RWPE2 (cell line): ENCODE results near the gene EP300.

Source experiments
- ATAC-seq: fragments of 200-7000 bp; cut with Tn5 transposase; 3 replicates; pipeline ENCODE4 v1.9.1; 2021; ENCODE audit warnings: low read depth
- DNase-seq: peaks from one replicate; pipeline ENCODE4 v3.0.0-alpha.2; 2020; ENCODE audit warnings: low spot score
- H3K27ac ChIP-seq: fragments of 450-650 bp; 2 replicates; pipeline ENCODE4 v1.5.1; 2017; ENCODE audit warnings: mild to moderate bottlenecking; ENCODE audit not compliant: poor library complexity, severe bottlenecking
- H3K27me3 ChIP-seq: fragments of 250-450 bp; sonication (Bioruptor Pico); 2 replicates; pipeline ENCODE4 v1.5.1; 2021; ENCODE audit warnings: mild to moderate bottlenecking, moderate library complexity; ENCODE audit not compliant: insufficient read depth, poor library complexity, severe bottlenecking
- H3K36me3 ChIP-seq: fragments of 250-450 bp; sonication (Bioruptor Pico); 2 replicates; pipeline ENCODE4 v1.5.1; 2020; ENCODE audit warnings: low read depth, mild to moderate bottlenecking, moderate library complexity
- H3K4me1 ChIP-seq: fragments of 250-450 bp; sonication (Bioruptor Pico); 2 replicates; pipeline ENCODE4 v1.5.1; 2021; ENCODE audit warnings: mild to moderate bottlenecking, moderate library complexity; ENCODE audit not compliant: insufficient read depth, poor library complexity, severe bottlenecking
- H3K4me3 ChIP-seq: fragments of 250-450 bp; sonication (Bioruptor Pico); 2 replicates; pipeline ENCODE4 v1.5.1; 2021; ENCODE audit warnings: mild to moderate bottlenecking, moderate library complexity; ENCODE audit not compliant: severe bottlenecking
- H3K9me3 ChIP-seq: fragments of 250-450 bp; sonication (Bioruptor Pico); 2 replicates; pipeline ENCODE4 v1.5.1; 2021; ENCODE audit warnings: mild to moderate bottlenecking, moderate library complexity; ENCODE audit not compliant: severe bottlenecking
- CTCF ChIP-seq: fragments of 450-650 bp; IDR thresholded peaks from one replicate; pipeline ENCODE4 v1.5.1; 2017; ENCODE audit warnings: mild to moderate bottlenecking, moderate library complexity; ENCODE audit not compliant: poor library complexity, severe bottlenecking

EP300 gene

GRCh38 chr22:41074466-41074865 lies 17.9 kb upstream of the EP300 start:
- Histone ChIP-seq H3K4me3 (no peak overlapping the region), H3K9me3 (no peaks in the 10 kb centered on the region), H3K27me3 (no peaks in the 10 kb centered on the region), H3K4me1 (no peaks in the 10 kb centered on the region), H3K36me3 (no peaks in the 10 kb centered on the region), H3K27ac (no peak overlapping the region)
- DNase-seq (no peak), ATAC-seq (no peak)
- no peak for TF ChIP-seq CTCF

GRCh38 chr22:41074941-41075710 lies 17.3 kb upstream of the EP300 start:
- ATAC-seq (no peak), DNase-seq (no peak)
- H3K4me3 ChIP-seq: no peak overlapping the region
- no peak for TF ChIP-seq CTCF
- H3K27me3 ChIP-seq: no peaks in the 10 kb centered on the region
- H3K36me3 ChIP-seq: no peaks in the 10 kb centered on the region
- no peak overlapping the region for H3K27ac ChIP-seq
- H3K9me3 ChIP-seq: no peaks in the 10 kb centered on the region
- no peaks in the 10 kb centered on the region for H3K4me1 ChIP-seq

GRCh38 chr22:41075946-41076345 lies 16.4 kb upstream of the EP300 start:
- Histone ChIP-seq H3K27ac (no peak overlapping the region), H3K4me1 (no peaks in the 10 kb centered on the region), H3K4me3 (no peak overlapping the region), H3K36me3 (no peaks in the 10 kb centered on the region), H3K9me3 (no peaks in the 10 kb centered on the region), H3K27me3 (no peaks in the 10 kb centered on the region)
- no peak for TF ChIP-seq CTCF
- DNase-seq (no peak), ATAC-seq (no peak)

GRCh38 chr22:41076857-41077256 lies 15.5 kb upstream of the EP300 start:
- Histone ChIP-seq H3K4me1 (no peaks in the 10 kb centered on the region), H3K36me3 (no peaks in the 10 kb centered on the region), H3K27me3 (no peaks in the 10 kb centered on the region), H3K4me3 (no peak overlapping the region), H3K27ac (no peak overlapping the region), H3K9me3 (no peaks in the 10 kb centered on the region)
- TF ChIP-seq CTCF: no peak
- DNase-seq: no peak
- no peak for ATAC-seq

GRCh38 chr22:41078931-41079330 lies 13.5 kb upstream of the EP300 start:
- DNase-seq: no peak
- Histone ChIP-seq H3K27ac (no peak overlapping the region), H3K9me3 (no peaks in the 10 kb centered on the region), H3K4me1 (no peaks in the 10 kb centered on the region), H3K36me3 (no peaks in the 10 kb centered on the region), H3K4me3 (no peak overlapping the region), H3K27me3 (no peaks in the 10 kb centered on the region)
- ATAC-seq: no peak
- TF ChIP-seq CTCF: no peak
